Activated T-helper 17 cell treated with anti-CD3 and anti-CD28 coated beads, Interleukin-2, amount 50 U/mL, for 72 hours (primary cell): ENCODE data around the gene SRSF7. TPM values are rescaled to one million over a fixed set of nuclear protein-coding genes. Genes with fewer than 3 reads are reported as not detected.
A peak's percentile ranks its signal among the peaks of the same experiment; 100 is the strongest.
"Not testable (repeated sequence)": the region's sequence is repeated elsewhere in the genome, so short reads cannot be mapped to it uniquely, and the experiment has no call there.

ENCODE experiments used
- ATAC-seq: fragments of 150-1000 bp; cut with Tn5 transposase; replicated peaks from 2 replicates; pipeline ENCODE4 v1.10.0; 2021; ENCODE audit warnings: mild to moderate bottlenecking, moderate library complexity
- H3K27ac Mint-ChIP-seq: one replicate; pipeline ENCODE4 v1.8.0; 2022; ENCODE audit warnings: mixed read lengths
- H3K27me3 Mint-ChIP-seq: one replicate; pipeline ENCODE4 v1.8.0; 2022; ENCODE audit warnings: mixed read lengths
- H3K36me3 Mint-ChIP-seq: one replicate; pipeline ENCODE4 v1.8.0; 2022; ENCODE audit warnings: low read depth, mild to moderate bottlenecking, mixed read lengths
- H3K4me1 Mint-ChIP-seq: one replicate; pipeline ENCODE4 v1.8.0; 2022; ENCODE audit warnings: mixed read lengths
- H3K4me3 Mint-ChIP-seq: one replicate; pipeline ENCODE4 v1.8.0; 2022; ENCODE audit warnings: mild to moderate bottlenecking, mixed read lengths
- H3K9me3 Mint-ChIP-seq: one replicate; pipeline ENCODE4 v1.8.0; 2022; ENCODE audit warnings: mixed read lengths
- total RNA-seq, 2 donors: library from RNA; stranded (reverse); gene quantifications; one replicate each; pipeline ENCODE4 v1.2.3, GENCODE V29; 2022

SRSF7 gene
- total RNA-seq, 2 donors from 2014 or later: 199 to 366 TPM

DNA sequence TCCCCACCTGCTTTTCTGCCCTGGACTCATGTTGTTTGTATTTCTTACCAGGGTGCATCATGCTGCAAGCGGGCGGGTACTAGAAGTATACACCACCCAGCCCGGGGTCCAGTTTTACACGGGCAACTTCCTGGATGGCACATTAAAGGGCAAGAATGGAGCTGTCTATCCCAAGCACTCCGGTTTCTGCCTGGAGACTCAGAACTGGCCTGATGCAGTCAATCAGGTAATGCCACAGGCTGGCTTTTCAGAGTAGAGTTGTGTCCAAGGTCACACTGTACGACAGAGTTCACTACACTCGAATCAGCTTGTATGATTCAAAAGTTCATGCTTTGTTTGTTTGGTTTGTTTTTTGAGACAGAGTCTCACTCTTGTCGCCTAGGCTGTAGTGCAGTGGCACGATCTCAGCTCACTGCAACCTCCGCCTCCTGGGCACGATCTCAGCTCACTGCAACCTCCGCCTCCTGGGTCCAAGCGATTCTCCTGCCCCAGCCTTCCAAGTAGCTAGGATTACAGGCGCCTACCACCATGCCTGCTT lies 19.4 kb downstream of the SRSF7 start:
- peaks cover 98% of the 10 kb centered on the region for H3K36me3 Mint-ChIP-seq

GRCh38 chr2:38731090-38731489 lies 20.1 kb downstream of the SRSF7 start:
- peaks cover 98% of the 10 kb centered on the region for H3K36me3 Mint-ChIP-seq
- H3K4me3 Mint-ChIP-seq: no peak overlapping the region
- H3K9me3 Mint-ChIP-seq: no peaks in the 10 kb centered on the region
- no peak overlapping the region for H3K27ac Mint-ChIP-seq
- H3K4me1 Mint-ChIP-seq: peaks cover 11% of the 10 kb centered on the region
- H3K27me3 Mint-ChIP-seq: no peaks in the 10 kb centered on the region
- no peak for ATAC-seq

More for the DNA sequence above, 19.4 kb downstream of the SRSF7 start:
- Mint-ChIP-seq H3K4me1 (peaks cover 11% of the 10 kb centered on the region), H3K9me3 (no peaks in the 10 kb centered on the region), H3K27ac (no peak overlapping the region), H3K27me3 (no peaks in the 10 kb centered on the region), H3K4me3 (no peak overlapping the region)
- no peak for ATAC-seq

GRCh38 chr2:38728694-38729093 lies 22.5 kb downstream of the SRSF7 start:
- Mint-ChIP-seq H3K9me3 (no peaks in the 10 kb centered on the region), H3K27me3 (no peaks in the 10 kb centered on the region), H3K4me3 (no peak overlapping the region), H3K27ac (peak overlapping the region; percentile 37), H3K4me1 (peaks cover 25% of the 10 kb centered on the region), H3K36me3 (peaks cover 99% of the 10 kb centered on the region)
- no peak for ATAC-seq

DNA sequence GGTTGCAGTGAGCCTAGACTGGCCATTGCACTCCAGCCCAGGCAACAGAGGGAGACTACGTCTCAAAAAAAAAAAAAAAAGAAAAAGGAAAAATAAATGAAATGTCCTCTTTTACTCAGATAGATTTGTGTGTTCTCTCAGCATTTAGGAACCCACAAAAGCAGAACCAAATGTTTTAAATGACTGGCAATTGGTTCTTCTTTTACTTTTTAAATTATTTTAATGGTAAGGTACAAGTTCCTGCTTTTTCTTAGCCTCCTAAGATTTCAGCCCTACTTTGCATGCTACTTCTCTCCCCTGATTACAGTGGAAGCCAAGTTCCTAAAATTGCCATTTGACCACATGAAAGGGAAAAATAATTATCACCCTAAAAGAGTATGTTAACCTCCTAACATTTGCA lies 23.5 kb downstream of the SRSF7 start:
- Mint-ChIP-seq H3K4me1 (peaks cover 30% of the 10 kb centered on the region), H3K36me3 (peaks cover 99% of the 10 kb centered on the region), H3K4me3 (no peak overlapping the region), H3K27ac (no peak overlapping the region), H3K9me3 (no peaks in the 10 kb centered on the region), H3K27me3 (no peaks in the 10 kb centered on the region)
- no peak for ATAC-seq

GRCh38 chr2:38723173-38723572 lies 28.0 kb downstream of the SRSF7 start:
- Mint-ChIP-seq H3K9me3 (no peaks in the 10 kb centered on the region), H3K4me3 (peak overlapping the region; percentile 88), H3K4me1 (peaks cover 48% of the 10 kb centered on the region), H3K36me3 (peaks cover 95% of the 10 kb centered on the region), H3K27me3 (no peaks in the 10 kb centered on the region), H3K27ac (peak overlapping the region; percentile 94)
- ATAC-seq: peak; percentile 68

DNA sequence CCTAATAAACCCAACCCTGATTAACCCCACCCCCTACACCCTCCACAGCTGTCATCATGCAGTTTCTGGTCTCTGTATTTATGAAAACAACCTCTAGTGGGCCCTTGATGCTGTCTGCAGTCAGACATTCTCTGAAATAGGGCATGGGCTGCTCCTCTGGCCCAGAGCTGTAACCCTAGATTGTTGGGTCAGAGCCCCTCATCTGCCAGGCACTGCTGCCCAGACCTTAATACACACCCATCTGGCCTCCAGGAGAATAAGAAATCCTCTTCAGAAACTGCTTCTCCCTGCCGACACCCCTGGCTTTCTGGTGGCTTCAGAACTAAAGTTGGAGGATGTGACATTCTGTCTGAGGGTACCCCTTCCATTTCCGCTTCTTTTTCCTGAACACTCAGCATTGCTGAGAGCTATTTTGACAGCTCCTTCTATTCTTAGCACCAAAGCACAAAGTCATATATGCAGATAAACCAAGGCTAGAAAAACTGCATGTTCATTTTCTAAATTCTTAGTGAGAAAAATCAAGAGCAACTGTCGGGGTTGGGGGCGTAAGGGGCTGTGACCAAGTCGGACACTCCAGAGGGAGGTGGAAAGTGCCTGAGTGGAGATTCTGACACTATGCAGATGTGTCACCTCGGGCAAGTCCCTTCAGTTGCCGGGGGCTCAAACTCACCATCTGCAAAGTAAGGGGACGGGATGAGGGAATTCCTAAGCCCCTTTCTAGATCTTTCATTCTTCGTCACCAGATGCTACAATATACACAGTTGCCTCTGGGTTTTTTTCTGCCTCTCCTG lies 28.7 kb downstream of the SRSF7 start:
- no peaks in the 10 kb centered on the region for H3K9me3 Mint-ChIP-seq
- H3K4me1 Mint-ChIP-seq: peaks cover 48% of the 10 kb centered on the region
- peak; percentile 86 for ATAC-seq
- H3K27me3 Mint-ChIP-seq: no peaks in the 10 kb centered on the region
- peak overlapping the region; percentile 94 for H3K27ac Mint-ChIP-seq
- peak overlapping the region; percentile 88 for H3K4me3 Mint-ChIP-seq
- H3K36me3 Mint-ChIP-seq: peaks cover 95% of the 10 kb centered on the region

- Mint-ChIP-seq H3K27ac (peak overlapping the region; percentile 94), H3K4me1 (peaks cover 45% of the 10 kb centered on the region), H3K4me3 (peak overlapping the region; percentile 88), H3K9me3 (no peaks in the 10 kb centered on the region), H3K36me3 (peaks cover 95% of the 10 kb centered on the region), H3K27me3 (no peaks in the 10 kb centered on the region)
- ATAC-seq: peak; percentile 12
These were observed 30.4 kb downstream of the SRSF7 start for GRCh38 chr2:38720613-38721241.

- no peak overlapping the region for H3K4me3 Mint-ChIP-seq
These were observed 31.5 kb downstream of the SRSF7 start for GRCh38 chr2:38719706-38720105.

GRCh38 chr2:38718601-38719000 lies 32.6 kb downstream of the SRSF7 start:
- H3K4me1 Mint-ChIP-seq: peaks cover 44% of the 10 kb centered on the region
- H3K36me3 Mint-ChIP-seq: peaks cover 95% of the 10 kb centered on the region
- no peak overlapping the region for H3K4me3 Mint-ChIP-seq
- H3K27me3 Mint-ChIP-seq: no peaks in the 10 kb centered on the region
- ATAC-seq: no peak
- no peak overlapping the region for H3K27ac Mint-ChIP-seq
- no peaks in the 10 kb centered on the region for H3K9me3 Mint-ChIP-seq

More at GRCh38 chr2:38719706-38720105, 31.5 kb downstream of the SRSF7 start:
- no peaks in the 10 kb centered on the region for H3K9me3 Mint-ChIP-seq
- ATAC-seq: no peak
- H3K36me3 Mint-ChIP-seq: peaks cover 95% of the 10 kb centered on the region
- H3K27ac Mint-ChIP-seq: no peak overlapping the region
- H3K4me1 Mint-ChIP-seq: peaks cover 49% of the 10 kb centered on the region
- no peaks in the 10 kb centered on the region for H3K27me3 Mint-ChIP-seq

DNA sequence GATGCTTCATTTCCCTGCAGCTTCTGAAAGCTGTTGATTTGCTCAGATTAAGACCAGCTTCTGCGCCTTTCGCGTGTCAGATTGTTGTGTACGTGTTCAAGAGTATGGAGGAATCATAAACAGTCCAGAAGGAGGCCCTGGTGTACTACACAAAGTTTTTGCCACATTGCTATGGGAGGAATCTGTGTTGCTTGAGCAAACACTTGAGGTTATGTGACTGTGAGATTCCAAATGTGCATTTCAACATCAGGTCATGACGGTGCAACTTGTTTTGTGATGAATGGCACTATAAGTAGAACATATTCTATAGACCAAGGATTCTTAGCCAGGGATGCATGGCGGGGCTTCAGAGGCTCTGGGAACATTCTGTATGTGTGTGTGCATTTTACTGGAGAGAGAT lies 35.0 kb downstream of the SRSF7 start:
- peaks cover 99% of the 10 kb centered on the region for H3K36me3 Mint-ChIP-seq
- H3K9me3 Mint-ChIP-seq: no peaks in the 10 kb centered on the region
- no peak for ATAC-seq
- H3K27me3 Mint-ChIP-seq: no peaks in the 10 kb centered on the region
- H3K27ac Mint-ChIP-seq: peak overlapping the region; percentile 86
- peak overlapping the region; percentile 70 for H3K4me3 Mint-ChIP-seq
- H3K4me1 Mint-ChIP-seq: peaks cover 35% of the 10 kb centered on the region

DNA sequence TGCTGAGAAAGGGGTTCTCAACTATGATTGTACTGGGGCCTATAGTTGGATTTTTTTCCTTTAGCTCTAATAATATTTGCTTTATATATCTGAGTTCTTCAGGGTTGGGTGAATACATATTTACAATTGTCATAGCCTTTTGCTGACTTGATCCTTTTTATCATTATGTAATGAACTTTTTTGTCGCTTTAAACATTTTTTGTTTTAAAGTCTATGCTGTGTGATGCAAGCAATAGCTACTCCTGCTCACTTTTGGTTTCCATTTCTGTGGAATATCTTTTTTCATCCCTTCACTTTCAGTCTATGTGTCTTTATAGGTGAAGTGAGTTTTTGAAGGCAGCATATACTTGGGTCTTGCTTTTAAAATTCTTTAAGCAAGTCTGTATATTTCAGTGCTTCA lies 36.2 kb downstream of the SRSF7 start:
- Mint-ChIP-seq H3K4me1 (peaks cover 26% of the 10 kb centered on the region), H3K36me3 (peaks cover 99% of the 10 kb centered on the region), H3K27ac (peak overlapping the region; percentile 86), H3K4me3 (peak overlapping the region; percentile 70)
- ATAC-seq, H3K27me3 Mint-ChIP-seq, H3K9me3 Mint-ChIP-seq: not testable (repeated sequence)

DNA sequence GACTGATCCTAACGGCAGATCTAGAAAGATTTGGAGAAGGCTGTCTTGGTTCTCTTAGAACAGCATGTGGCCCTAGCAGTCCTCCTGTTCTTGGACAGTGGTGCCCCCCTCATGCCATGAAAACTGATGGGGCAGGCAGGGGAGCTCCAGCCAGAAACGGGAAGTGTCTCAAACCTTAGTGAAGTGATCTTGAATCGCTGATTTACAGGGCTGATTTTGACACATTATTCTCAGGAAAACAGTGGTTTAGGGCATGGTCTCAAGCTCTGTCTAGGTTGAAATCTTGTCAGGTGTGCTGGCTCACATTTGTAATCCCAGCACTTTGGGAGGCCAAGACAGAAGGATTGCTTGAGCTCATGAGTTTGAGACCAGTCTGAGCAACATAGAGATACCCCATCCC lies 37.8 kb downstream of the SRSF7 start:
- Mint-ChIP-seq H3K4me1 (peaks cover 35% of the 10 kb centered on the region), H3K27me3 (no peaks in the 10 kb centered on the region), H3K27ac (peak overlapping the region; percentile 86), H3K9me3 (no peaks in the 10 kb centered on the region), H3K4me3 (peak overlapping the region; percentile 70), H3K36me3 (peaks cover 100% of the 10 kb centered on the region)
- no peak for ATAC-seq

DNA sequence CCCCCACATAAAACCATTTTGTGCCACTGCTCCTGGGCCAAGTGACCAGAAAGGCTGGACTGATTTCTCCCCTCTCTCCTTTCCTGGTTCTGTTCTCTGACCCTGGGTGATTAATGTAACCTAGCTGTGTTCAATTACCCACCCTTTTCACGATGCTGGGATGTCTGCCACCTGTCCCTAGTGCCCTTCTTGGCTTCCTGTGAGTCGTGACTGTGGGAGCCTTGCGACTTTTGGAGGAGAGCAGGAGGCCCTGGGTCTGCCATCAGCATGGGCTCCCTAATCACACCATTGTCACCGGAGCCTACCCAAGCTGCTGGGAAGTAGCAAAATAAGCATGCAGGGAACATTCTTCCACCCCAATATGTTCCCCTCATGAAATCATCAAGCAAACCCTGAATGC lies 38.3 kb downstream of the SRSF7 start:
- Mint-ChIP-seq H3K4me3 (peak overlapping the region; percentile 70), H3K36me3 (peaks cover 96% of the 10 kb centered on the region), H3K9me3 (no peaks in the 10 kb centered on the region), H3K27ac (peak overlapping the region; percentile 86), H3K27me3 (no peaks in the 10 kb centered on the region), H3K4me1 (peaks cover 36% of the 10 kb centered on the region)
- no peak for ATAC-seq

- ATAC-seq: no peak
- H3K9me3 Mint-ChIP-seq: no peaks in the 10 kb centered on the region
- H3K36me3 Mint-ChIP-seq: peaks cover 96% of the 10 kb centered on the region
- no peak overlapping the region for H3K4me3 Mint-ChIP-seq
- peaks cover 38% of the 10 kb centered on the region for H3K4me1 Mint-ChIP-seq
- no peaks in the 10 kb centered on the region for H3K27me3 Mint-ChIP-seq
- no peak overlapping the region for H3K27ac Mint-ChIP-seq
These were observed 38.7 kb downstream of the SRSF7 start for GRCh38 chr2:38712413-38712812.

- ATAC-seq: no peak
- H3K9me3 Mint-ChIP-seq: no peaks in the 10 kb centered on the region
These were observed 39.6 kb downstream of the SRSF7 start for GRCh38 chr2:38711558-38711957.

More at GRCh38 chr2:38711558-38711957, 39.6 kb downstream of the SRSF7 start:
- H3K4me1 Mint-ChIP-seq: peaks cover 46% of the 10 kb centered on the region
- H3K36me3 Mint-ChIP-seq: peaks cover 96% of the 10 kb centered on the region
- H3K27ac Mint-ChIP-seq: no peak overlapping the region
- H3K4me3 Mint-ChIP-seq: no peak overlapping the region
- no peaks in the 10 kb centered on the region for H3K27me3 Mint-ChIP-seq
